Mesothelial cell of epicardium (in vitro differentiated cells): ENCODE measurements around the gene ZNF474. TPM values are rescaled to one million over a fixed set of nuclear protein-coding genes. Genes with fewer than 3 reads are reported as not detected.

Source experiments
- DNase-seq, 2 experiments: peaks; one replicate each; pipeline ENCODE4 v3.0.0; 2021; ENCODE audit warnings: low spot score in 2 of 2; ENCODE audit not compliant: unreplicated experiment in 2 of 2
- H3K27ac Mint-ChIP-seq: 2 replicates; pipeline ENCODE4 v1.8.0; 2021; ENCODE audit warnings: mixed read lengths
- H3K27me3 Mint-ChIP-seq: 2 replicates; pipeline ENCODE4 v1.8.0; 2021; ENCODE audit warnings: low read depth, mixed read lengths
- H3K36me3 Mint-ChIP-seq: 2 replicates; pipeline ENCODE4 v1.8.0; 2021; ENCODE audit warnings: mixed read lengths
- H3K4me1 Mint-ChIP-seq: 2 replicates; pipeline ENCODE4 v1.8.0; 2021; ENCODE audit warnings: mixed read lengths
- H3K4me3 Mint-ChIP-seq: 2 replicates; pipeline ENCODE4 v1.8.0; 2021; ENCODE audit warnings: mild to moderate bottlenecking, moderate library complexity, mixed read lengths
- H3K9me3 Mint-ChIP-seq: 2 replicates; pipeline ENCODE4 v1.8.0; 2021; ENCODE audit warnings: mixed read lengths
- CTCF ChIP-seq: fragments of 200-600 bp; sonication (generic); IDR thresholded peaks from one replicate; pipeline ENCODE4 v1.5.0; 2021; ENCODE audit warnings: antibody characterized with exemption; ENCODE audit not compliant: unreplicated experiment
- total RNA-seq: library from RNA; stranded (reverse); gene quantifications from 3 replicates; pipeline ENCODE4 v1.2.1, GENCODE V29; 2021

The ZNF474 gene
- 0.29 to 0.98 TPM (median 0.41 TPM) in 3 replicates for total RNA-seq

- Mint-ChIP-seq H3K9me3 (peaks cover 4% of the 10 kb centered on the region), H3K4me3 (no peak within 1 kb of the TSS), H3K36me3 (no peaks in the 10 kb centered on the region), H3K27ac (peak within 1 kb of the TSS; percentile 90), H3K4me1 (peaks cover 37% of the 10 kb centered on the region), H3K27me3 (no peaks in the 10 kb centered on the region)
- peak in 1 of 2 experiments; percentile 53 for DNase-seq
- TF ChIP-seq CTCF = no peak
These were observed at the start of gene ZNF474 for GRCh38 chr5:122129306-122129705. TSS of gene ZNF474 (plus strand) at chr5:122129546. CDS start at chr5:122151991, 22,445 bp downstream.

- no peak for TF ChIP-seq CTCF
- peaks cover 41% of the 10 kb centered on the region for H3K27me3 Mint-ChIP-seq
- no peak overlapping the region for H3K4me3 Mint-ChIP-seq
- H3K4me1 Mint-ChIP-seq = peaks cover 21% of the 10 kb centered on the region
- H3K27ac Mint-ChIP-seq = no peak overlapping the region
- H3K36me3 Mint-ChIP-seq = no peaks in the 10 kb centered on the region
- no peaks in the 10 kb centered on the region for H3K9me3 Mint-ChIP-seq
- no peak for DNase-seq
These were observed 47.8 kb upstream of the ZNF474 start for GRCh38 chr5:122081541-122081940.

- H3K4me1 Mint-ChIP-seq = peaks cover 6% of the 10 kb centered on the region
- H3K9me3 Mint-ChIP-seq = no peaks in the 10 kb centered on the region
- no peak for DNase-seq
- H3K4me3 Mint-ChIP-seq = no peak overlapping the region
- no peak overlapping the region for H3K27ac Mint-ChIP-seq
- no peak for TF ChIP-seq CTCF
- H3K36me3 Mint-ChIP-seq = no peaks in the 10 kb centered on the region
- H3K27me3 Mint-ChIP-seq = peaks cover 35% of the 10 kb centered on the region
These were observed 45.8 kb upstream of the ZNF474 start for GRCh38 chr5:122083535-122083934.

GRCh38 chr5:122085041-122085440 is 44.3 kb upstream of the ZNF474 start:
- no peak for TF ChIP-seq CTCF
- Mint-ChIP-seq H3K4me3 (no peak overlapping the region), H3K27me3 (peaks cover 31% of the 10 kb centered on the region), H3K36me3 (no peaks in the 10 kb centered on the region), H3K9me3 (no peaks in the 10 kb centered on the region), H3K4me1 (no peaks in the 10 kb centered on the region), H3K27ac (no peak overlapping the region)
- no peak for DNase-seq

GRCh38 chr5:122089096-122090013 is 40.0 kb upstream of the ZNF474 start:
- H3K27me3 Mint-ChIP-seq = peaks cover 25% of the 10 kb centered on the region
- H3K9me3 Mint-ChIP-seq = no peaks in the 10 kb centered on the region
- TF ChIP-seq CTCF = no peak
- H3K36me3 Mint-ChIP-seq = no peaks in the 10 kb centered on the region
- no peak overlapping the region for H3K4me3 Mint-ChIP-seq
- DNase-seq = no peak
- H3K4me1 Mint-ChIP-seq = peaks cover 3% of the 10 kb centered on the region
- no peak overlapping the region for H3K27ac Mint-ChIP-seq
